Testis (tissue), 3 donors: ENCODE measurements around the gene SFRP4. TPM values are rescaled to one million over a fixed set of nuclear protein-coding genes. Genes with fewer than 3 reads are reported as not detected.
"Not testable (repeated sequence)": the region's sequence is repeated elsewhere in the genome, so short reads cannot be mapped to it uniquely, and the experiment has no call there.

Experiments
- DNase-seq: peaks from one replicate; pipeline ENCODE4 v3.0.0-alpha.2; 2019
- H3K27ac ChIP-seq, 2 donors: fragments of 200-600 bp; sonication (generic); one replicate each; pipeline ENCODE4 v1.5.1; 2019
- H3K27me3 ChIP-seq: fragments of 200-600 bp; sonication (generic); one replicate; pipeline ENCODE4 v1.5.1; 2019
- H3K36me3 ChIP-seq: fragments of 200-600 bp; sonication (generic); one replicate; pipeline ENCODE4 v1.5.1; 2017; ENCODE audit warnings: low read depth; ENCODE audit errors: missing control alignments
- H3K4me1 ChIP-seq: fragments of 200-600 bp; sonication (generic); one replicate; pipeline ENCODE4 v1.5.1; 2019
- H3K4me3 ChIP-seq, 2 donors: fragments of 200-600 bp; sonication (generic); one replicate each; pipeline ENCODE4 v1.5.1; 2017 to 2019
- H3K9me3 ChIP-seq: fragments of 200-600 bp; sonication (generic); one replicate; pipeline ENCODE4 v1.5.1; 2017
- CTCF ChIP-seq, 3 experiments: fragments of 450-650 bp in 2 of 3; fragments of 200-600 bp in 1 of 3; sonication (generic) in 1 of 3; IDR thresholded peaks; one replicate each; pipeline ENCODE4 v1.5.1; 2016 to 2019; ENCODE audit warnings: antibody characterized with exemption in 3 of 3, mild to moderate bottlenecking in 2 of 3, moderate library complexity in 1 of 3
- POLR2A ChIP-seq: fragments of 450-650 bp; IDR thresholded peaks from one replicate; pipeline ENCODE4 v1.6.1; 2017; ENCODE audit warnings: antibody characterized with exemption, mild to moderate bottlenecking, moderate library complexity
- WGBS, 2 donors: methylation state at CpG; one replicate each; pipeline ENCODE4 v1.1.5; 2018; 5-methylcytosine and 5-hydroxymethylcytosine counted together
- intact Hi-C: fragments of 100-400 bp; cut with DNase I; formaldehyde crosslinking; loops from one replicate; pipeline ENCODE4 v1.15.1; 2023; ENCODE audit warnings: low total_unique reads
- polyA plus RNA-seq: library from polyadenylated mRNA; stranded (reverse); fragments of 350-450 nt; fragmentation: Illumina TruSeq; extraction: RNeasy Lipid Tissue Mini Kit (QIAGEN cat#74804); gene quantifications from one replicate; pipeline ENCODE4 v1.2.3, GENCODE V29; 2014; ENCODE audit warnings: low read depth, low replicate concordance; ENCODE audit not compliant: insufficient read depth
- total RNA-seq, 2 donors: library from RNA; depleted of rRNA; stranded (reverse); fragments of >200 nt; gene quantifications; one replicate each; pipeline ENCODE4 v1.2.3, GENCODE V29; 2016

Gene SFRP4
- total and polyA plus RNA-seq, 3 donors from 2014 or later, result 9.0 to 48.0 (median 18.5) TPM

- 81 to 88% methylated on average over 9 of the region's 9 CpGs for WGBS, 2 donors
- no peaks in the 10 kb centered on the region for H3K9me3 ChIP-seq
- H3K36me3 ChIP-seq, result no peaks in the 10 kb centered on the region
- H3K27ac ChIP-seq, result no peak overlapping the region
- H3K27me3 ChIP-seq, result no peaks in the 10 kb centered on the region
- no peaks in the 10 kb centered on the region for H3K4me1 ChIP-seq
- no peak for TF ChIP-seq CTCF (IDR thresholded peaks at IDR 0.05)
- H3K4me3 ChIP-seq, result no peak overlapping the region
- DNase-seq, result no peak
- intact Hi-C loops, result no loop called here
Observed at GRCh38 chr7:37957221-37957970, 40.8 kb upstream of the SFRP4 start.

DNA sequence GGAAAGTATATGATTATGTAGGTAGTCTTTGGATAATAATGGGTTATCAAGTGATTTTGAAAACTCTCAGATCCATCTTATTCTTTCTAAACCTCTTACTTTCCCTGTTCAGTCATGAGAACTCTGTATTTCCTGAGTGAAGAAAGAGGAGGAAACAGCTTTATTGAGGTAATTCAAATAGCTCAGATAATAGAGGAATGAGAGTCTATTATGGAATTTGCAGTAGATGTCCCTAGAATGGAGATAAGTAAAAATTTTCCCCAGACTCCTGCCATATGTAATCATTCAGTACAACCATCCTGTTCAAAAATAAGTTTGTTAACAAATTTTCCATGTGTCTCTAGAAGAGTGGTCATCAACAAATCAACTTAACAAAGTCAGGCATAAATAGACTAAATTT, 40.2 kb upstream of the SFRP4 start:
- TF ChIP-seq POLR2A (no peak), CTCF (IDR thresholded peaks at IDR 0.05) (no peak)
- Histone ChIP-seq H3K4me3 (no peak overlapping the region), H3K36me3 (no peaks in the 10 kb centered on the region), H3K9me3 (no peaks in the 10 kb centered on the region), H3K4me1 (no peaks in the 10 kb centered on the region), H3K27me3 (no peaks in the 10 kb centered on the region), H3K27ac (no peak overlapping the region)
- intact Hi-C loops, result no loop called here
- DNase-seq, result no peak

DNA sequence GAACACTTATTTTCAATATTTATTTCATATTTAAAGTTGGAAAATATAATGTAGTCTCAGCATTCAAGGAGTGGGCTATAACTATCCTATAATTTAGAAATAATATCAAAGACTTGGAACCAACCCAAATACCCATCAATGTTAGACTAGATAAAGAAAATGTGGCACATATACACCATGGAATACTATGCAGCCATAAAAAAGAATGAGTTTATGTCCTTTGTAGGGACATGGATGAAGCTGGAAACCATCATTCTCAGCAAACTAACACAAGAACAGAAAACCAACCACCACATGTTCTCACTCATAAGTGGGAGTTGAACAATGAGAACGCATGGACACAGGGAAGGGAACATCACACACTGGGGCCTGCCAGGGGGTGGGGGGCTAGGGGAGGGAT, 37.6 kb upstream of the SFRP4 start:
- H3K4me3 ChIP-seq, DNase-seq, H3K9me3 ChIP-seq, H3K4me1 ChIP-seq, H3K27me3 ChIP-seq, intact Hi-C loops, H3K27ac ChIP-seq, H3K36me3 ChIP-seq: not testable (repeated sequence)
- WGBS, 2 donors, result 93 to 100% methylated on average over 1 of the region's 1 CpG

DNA sequence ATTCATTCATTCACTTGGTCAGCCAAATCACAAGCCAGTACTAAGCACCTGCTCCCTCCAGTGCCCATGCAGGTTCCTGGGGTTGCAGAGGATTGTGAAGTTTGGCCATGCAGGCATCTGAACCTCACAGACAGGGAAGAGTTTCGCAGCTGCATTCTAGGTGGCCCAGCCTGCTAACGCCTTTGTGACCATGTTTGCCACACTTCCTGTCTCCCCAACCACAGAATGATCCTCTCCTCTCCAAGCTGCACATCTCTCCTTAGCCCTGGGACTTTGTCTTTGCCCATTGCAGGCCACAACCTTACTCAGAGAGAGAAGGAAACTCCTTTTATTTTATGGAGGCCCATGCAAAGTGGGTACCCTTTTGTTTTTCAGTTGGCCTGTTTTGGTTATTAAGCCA, 35.6 kb upstream of the SFRP4 start:
- Histone ChIP-seq H3K36me3 (no peaks in the 10 kb centered on the region), H3K9me3 (no peaks in the 10 kb centered on the region), H3K27me3 (no peaks in the 10 kb centered on the region), H3K4me1 (no peaks in the 10 kb centered on the region), H3K27ac (no peak overlapping the region), H3K4me3 (no peak overlapping the region)
- TF ChIP-seq CTCF (IDR thresholded peaks at IDR 0.05), result no peak
- no peak for TF ChIP-seq POLR2A
- intact Hi-C loops, result no loop called here
- DNase-seq, result no peak
- whole genome bisulfite sequencing, 2 donors, result 82 to 87% methylated on average over 2 of the region's 2 CpGs

DNA sequence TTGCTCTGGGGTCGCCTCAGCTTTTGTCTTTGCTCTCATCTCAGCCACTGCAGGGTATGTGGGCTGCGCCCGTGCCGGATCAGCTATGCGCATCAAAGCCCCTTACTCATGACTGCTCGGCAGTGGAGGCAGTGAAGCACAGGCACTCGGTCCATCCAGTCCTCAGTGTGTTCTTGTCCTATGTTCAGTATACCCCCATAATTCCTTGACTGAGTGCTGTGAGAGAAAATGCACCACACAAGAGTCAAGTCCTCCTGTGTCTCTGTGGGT, 31.3 kb upstream of the SFRP4 start:
- 91 to 100% methylated on average over 2 to 7 of the region's 7 CpGs for WGBS, 2 donors
- H3K36me3 ChIP-seq, result no peaks in the 10 kb centered on the region

More for the DNA sequence above, 31.3 kb upstream of the SFRP4 start:
- H3K9me3 ChIP-seq, result no peaks in the 10 kb centered on the region
- H3K4me3 ChIP-seq, result no peak overlapping the region
- H3K27ac ChIP-seq, result no peak overlapping the region
- no peak for DNase-seq
- intact Hi-C loops, result no loop called here
- peaks cover 10% of the 10 kb centered on the region for H3K4me1 ChIP-seq
- TF ChIP-seq CTCF (IDR thresholded peaks at IDR 0.05) (no peak), POLR2A (no peak)
- no peaks in the 10 kb centered on the region for H3K27me3 ChIP-seq
